ENCODE results near the gene MRPS10. TPM values are rescaled to one million over a fixed set of nuclear protein-coding genes. Genes with fewer than 3 reads are reported as not detected.
A peak's percentile ranks its signal among the peaks of the same experiment; 100 is the strongest.

MRPS10 gene
- total RNA-seq, 4 donors from 2014 or later: 27.8 to 38.8 (median 29.3) TPM

- 15% methylated on average over 8 of the region's 9 CpGs for WGBS
- intact Hi-C loops (cut with DNase I): no loop called here
- H3K36me3 ChIP-seq: peaks cover 12 to 57% (median 32%) of the 10 kb centered on the region in 4 donors
Observed at GRCh38 chr6:42251911-42252637, 34.4 kb upstream of the MRPS10 start.

GRCh38 chr6:42251500-42251899 is 33.8 kb upstream of the MRPS10 start:
- 50% methylated on average over 1 of the region's 1 CpG for WGBS
- Histone ChIP-seq H3K36me3 (peaks cover 11 to 54% (median 31%) of the 10 kb centered on the region in 4 donors), H3K4me1 (peaks cover 12 to 30% (median 21%) of the 10 kb centered on the region in 4 donors), H3K27me3 (no peaks in the 10 kb centered on the region), H3K9me3 (no peaks in the 10 kb centered on the region), H3K4me3 (no peak overlapping the region), H3K27ac (replicated peaks in 1 of 4) (peak overlapping the region in 2 of 4 donors; percentile 52 to 59)
- TF ChIP-seq CTCF (IDR thresholded peaks at IDR 0.05) (no peak), POLR2AphosphoS5 (IDR thresholded peaks at IDR 0.05) (no peak), EP300 (IDR thresholded peaks at IDR 0.05) (no peak), POLR2A (IDR thresholded peaks at IDR 0.05; ENCODE audit: low read depth) (no peak)
- DNase-seq (ENCODE audit: extremely low spot score): no peak
- intact Hi-C loops (cut with DNase I): no loop called here

More at GRCh38 chr6:42251911-42252637, 34.4 kb upstream of the MRPS10 start:
- no peak for DNase-seq (ENCODE audit: extremely low spot score)
- TF ChIP-seq CTCF (IDR thresholded peaks at IDR 0.05) (no peak), POLR2AphosphoS5 (IDR thresholded peaks at IDR 0.05) (peak in 1 of 2 donors; percentile 9), POLR2A (IDR thresholded peaks at IDR 0.05; ENCODE audit: low read depth) (no peak)
- H3K27ac ChIP-seq (replicated peaks in 1 of 4): peak overlapping the region; percentile 52 to 59 (median 58)
- H3K27me3 ChIP-seq: no peaks in the 10 kb centered on the region
- H3K4me1 ChIP-seq: peaks cover 12 to 30% (median 21%) of the 10 kb centered on the region in 4 donors
- H3K9me3 ChIP-seq: no peaks in the 10 kb centered on the region
- H3K4me3 ChIP-seq: no peak overlapping the region

GRCh38 chr6:42250274-42250931 is 32.7 kb upstream of the MRPS10 start:
- WGBS: 75% methylated on average over 10 of the region's 10 CpGs

GRCh38 chr6:42249279-42249678 is 31.6 kb upstream of the MRPS10 start:
- no peak overlapping the region for H3K27ac ChIP-seq (replicated peaks in 1 of 4)
- 60% methylated on average over 3 of the region's 3 CpGs for WGBS
- no peaks in the 10 kb centered on the region for H3K27me3 ChIP-seq
- TF ChIP-seq POLR2AphosphoS5 (IDR thresholded peaks at IDR 0.05) (no peak), POLR2A (IDR thresholded peaks at IDR 0.05; ENCODE audit: low read depth) (no peak), EP300 (IDR thresholded peaks at IDR 0.05) (no peak), CTCF (IDR thresholded peaks at IDR 0.05) (no peak)
- H3K36me3 ChIP-seq: peaks cover 5 to 55% (median 21%) of the 10 kb centered on the region in 4 donors
- no peak overlapping the region for H3K4me3 ChIP-seq
- peaks cover 12 to 30% (median 19%) of the 10 kb centered on the region in 4 donors for H3K4me1 ChIP-seq
- no peak for DNase-seq (ENCODE audit: extremely low spot score)
- intact Hi-C loops (cut with DNase I): no loop called here
- H3K9me3 ChIP-seq: no peaks in the 10 kb centered on the region

More at GRCh38 chr6:42250274-42250931, 32.7 kb upstream of the MRPS10 start:
- Histone ChIP-seq H3K36me3 (peaks cover 9 to 56% (median 28%) of the 10 kb centered on the region in 4 donors), H3K9me3 (no peaks in the 10 kb centered on the region), H3K4me1 (peaks cover 12 to 30% (median 21%) of the 10 kb centered on the region in 4 donors), H3K27me3 (no peaks in the 10 kb centered on the region), H3K27ac (replicated peaks in 1 of 4) (no peak overlapping the region), H3K4me3 (no peak overlapping the region)
- DNase-seq (ENCODE audit: extremely low spot score): no peak
- intact Hi-C loops (cut with DNase I): no loop called here
- TF ChIP-seq POLR2A (IDR thresholded peaks at IDR 0.05; ENCODE audit: low read depth) (no peak), EP300 (IDR thresholded peaks at IDR 0.05) (no peak), POLR2AphosphoS5 (IDR thresholded peaks at IDR 0.05) (no peak), CTCF (IDR thresholded peaks at IDR 0.05) (no peak)

Measured in esophagus muscularis mucosa (tissue), 4 donors.